ENCODE measurements around the gene ALG14.
"Not testable (repeated sequence)": the region's sequence is repeated elsewhere in the genome, so short reads cannot be mapped to it uniquely, and the experiment has no call there.

DNA sequence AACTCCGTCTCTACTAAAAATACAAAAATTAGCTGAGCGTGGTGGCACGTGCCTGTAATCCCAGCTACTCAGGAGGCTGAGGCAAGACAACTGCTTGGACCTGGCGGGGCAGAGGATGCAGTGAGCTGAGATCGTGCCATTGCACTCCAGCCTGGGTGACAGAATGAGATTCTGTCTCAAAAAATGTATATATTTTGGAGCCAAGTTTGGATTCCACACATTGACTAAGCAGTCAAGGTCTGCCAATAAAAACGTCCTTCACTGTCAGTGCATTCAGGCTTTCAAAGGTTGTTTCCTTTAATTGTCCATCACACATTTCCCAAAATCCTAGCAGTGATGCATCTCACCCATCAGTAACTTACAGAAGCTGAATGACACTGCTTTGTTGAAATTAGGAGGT lies 77.2 kb downstream of the ALG14 start:
- TF ChIP-seq EZH2, CTCF (IDR thresholded peaks at IDR 0.05): not testable (repeated sequence)

Data from neural progenitor cell (in vitro differentiated cells).